Mesothelial cell of epicardium (in vitro differentiated cells): ENCODE data around the gene TMEM169. TPM values are rescaled to one million over a fixed set of nuclear protein-coding genes. Genes with fewer than 3 reads are reported as not detected.

Experiments used
- DNase-seq, 2 experiments: peaks; one replicate each; pipeline ENCODE4 v3.0.0; 2021; ENCODE audit warnings: low spot score in 2 of 2; ENCODE audit not compliant: unreplicated experiment in 2 of 2
- H3K27ac Mint-ChIP-seq: 2 replicates; pipeline ENCODE4 v1.8.0; 2021; ENCODE audit warnings: mixed read lengths
- H3K27me3 Mint-ChIP-seq: 2 replicates; pipeline ENCODE4 v1.8.0; 2021; ENCODE audit warnings: low read depth, mixed read lengths
- H3K36me3 Mint-ChIP-seq: 2 replicates; pipeline ENCODE4 v1.8.0; 2021; ENCODE audit warnings: mixed read lengths
- H3K4me1 Mint-ChIP-seq: 2 replicates; pipeline ENCODE4 v1.8.0; 2021; ENCODE audit warnings: mixed read lengths
- H3K4me3 Mint-ChIP-seq: 2 replicates; pipeline ENCODE4 v1.8.0; 2021; ENCODE audit warnings: mild to moderate bottlenecking, moderate library complexity, mixed read lengths
- H3K9me3 Mint-ChIP-seq: 2 replicates; pipeline ENCODE4 v1.8.0; 2021; ENCODE audit warnings: mixed read lengths
- total RNA-seq: library from RNA; stranded (reverse); gene quantifications from 3 replicates; pipeline ENCODE4 v1.2.1, GENCODE V29; 2021
- TF ChIP-seq, protein P1 (sequence below): fragments of 200-600 bp; sonication (generic); IDR thresholded peaks from one replicate; pipeline ENCODE4 v1.5.0; 2021; ENCODE audit warnings: antibody characterized with exemption; ENCODE audit not compliant: unreplicated experiment

The TMEM169 gene
- total RNA-seq, 1 donor from 2014 or later, result 0.78 TPM

DNA sequence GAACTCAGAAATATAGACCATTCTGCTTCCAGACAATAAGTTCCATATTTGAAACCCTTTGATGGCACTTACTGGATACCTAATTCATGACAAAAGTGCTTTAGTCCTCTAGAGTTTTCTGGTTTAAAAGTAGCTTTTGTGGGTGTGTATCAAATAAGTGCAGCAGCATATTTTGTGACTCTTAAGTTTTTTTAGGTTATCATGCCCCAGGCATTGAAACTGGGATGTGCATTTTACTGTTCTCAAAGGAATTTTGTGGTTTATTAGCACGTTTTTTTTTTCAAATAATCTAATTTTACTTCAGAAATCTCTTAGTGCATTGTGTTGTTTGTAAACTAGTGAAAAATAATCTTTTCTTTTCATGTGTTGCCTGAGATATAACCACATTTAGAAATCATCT lies 28.9 kb downstream of the TMEM169 start:
- TF ChIP-seq, protein P1, sequence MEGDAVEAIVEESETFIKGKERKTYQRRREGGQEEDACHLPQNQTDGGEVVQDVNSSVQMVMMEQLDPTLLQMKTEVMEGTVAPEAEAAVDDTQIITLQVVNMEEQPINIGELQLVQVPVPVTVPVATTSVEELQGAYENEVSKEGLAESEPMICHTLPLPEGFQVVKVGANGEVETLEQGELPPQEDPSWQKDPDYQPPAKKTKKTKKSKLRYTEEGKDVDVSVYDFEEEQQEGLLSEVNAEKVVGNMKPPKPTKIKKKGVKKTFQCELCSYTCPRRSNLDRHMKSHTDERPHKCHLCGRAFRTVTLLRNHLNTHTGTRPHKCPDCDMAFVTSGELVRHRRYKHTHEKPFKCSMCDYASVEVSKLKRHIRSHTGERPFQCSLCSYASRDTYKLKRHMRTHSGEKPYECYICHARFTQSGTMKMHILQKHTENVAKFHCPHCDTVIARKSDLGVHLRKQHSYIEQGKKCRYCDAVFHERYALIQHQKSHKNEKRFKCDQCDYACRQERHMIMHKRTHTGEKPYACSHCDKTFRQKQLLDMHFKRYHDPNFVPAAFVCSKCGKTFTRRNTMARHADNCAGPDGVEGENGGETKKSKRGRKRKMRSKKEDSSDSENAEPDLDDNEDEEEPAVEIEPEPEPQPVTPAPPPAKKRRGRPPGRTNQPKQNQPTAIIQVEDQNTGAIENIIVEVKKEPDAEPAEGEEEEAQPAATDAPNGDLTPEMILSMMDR, result no peak
- DNase-seq, result no peak
- peak overlapping the region; percentile 100 for H3K4me3 Mint-ChIP-seq
- peaks cover 17% of the 10 kb centered on the region for H3K36me3 Mint-ChIP-seq
- no peaks in the 10 kb centered on the region for H3K9me3 Mint-ChIP-seq
- no peaks in the 10 kb centered on the region for H3K27me3 Mint-ChIP-seq
- peaks cover 51% of the 10 kb centered on the region for H3K4me1 Mint-ChIP-seq
- H3K27ac Mint-ChIP-seq, result peak overlapping the region; percentile 100

DNA sequence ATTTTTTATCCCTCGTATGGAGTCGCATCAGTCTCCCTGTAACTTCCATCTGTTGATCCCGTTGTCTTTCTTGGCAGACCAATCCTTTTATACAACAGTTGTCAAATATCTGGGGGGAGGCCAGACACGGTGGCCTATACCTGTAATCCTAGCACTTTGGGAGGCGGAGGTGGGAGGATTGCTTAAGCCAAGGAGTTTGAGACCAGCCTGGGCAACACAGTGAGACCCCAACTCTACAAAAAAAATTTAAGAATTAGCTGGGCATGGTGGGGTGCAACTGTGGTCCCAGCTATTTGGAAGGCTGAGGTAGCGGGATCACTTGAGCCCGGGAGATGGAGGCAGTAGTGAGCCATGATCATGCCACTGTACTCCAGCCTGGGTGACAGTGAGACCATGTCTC lies 29.4 kb downstream of the TMEM169 start:
- Mint-ChIP-seq H3K4me1 (peaks cover 54% of the 10 kb centered on the region), H3K4me3 (peak overlapping the region; percentile 100), H3K36me3 (peaks cover 17% of the 10 kb centered on the region), H3K27me3 (no peaks in the 10 kb centered on the region), H3K27ac (peak overlapping the region; percentile 100), H3K9me3 (no peaks in the 10 kb centered on the region)
- TF ChIP-seq, protein P1, result no peak
- no peak for DNase-seq

DNA sequence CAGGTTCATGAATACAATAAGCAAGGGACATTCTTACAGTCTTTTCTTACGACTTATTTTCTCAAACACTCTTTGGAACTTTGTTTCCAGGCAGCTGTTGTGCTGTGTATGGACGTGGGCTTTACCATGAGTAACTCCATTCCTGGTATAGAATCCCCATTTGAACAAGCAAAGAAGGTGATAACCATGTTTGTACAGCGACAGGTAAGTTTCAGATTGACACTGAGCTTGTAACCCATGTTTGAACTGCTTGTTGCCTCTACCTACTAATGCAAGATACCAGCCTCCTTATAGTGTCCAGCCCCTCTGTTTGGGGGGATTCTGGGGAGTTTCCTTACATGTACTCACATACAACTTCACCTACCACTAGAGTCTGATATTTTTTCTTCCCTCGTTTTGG lies 31.2 kb downstream of the TMEM169 start:
- H3K4me3 Mint-ChIP-seq, result no peak overlapping the region
- TF ChIP-seq, protein P1, result no peak
- peaks cover 33% of the 10 kb centered on the region for H3K36me3 Mint-ChIP-seq
- DNase-seq, result no peak
- H3K9me3 Mint-ChIP-seq, result no peaks in the 10 kb centered on the region
- no peaks in the 10 kb centered on the region for H3K27me3 Mint-ChIP-seq
- H3K4me1 Mint-ChIP-seq, result peaks cover 61% of the 10 kb centered on the region
- peak overlapping the region; percentile 55 for H3K27ac Mint-ChIP-seq

DNA sequence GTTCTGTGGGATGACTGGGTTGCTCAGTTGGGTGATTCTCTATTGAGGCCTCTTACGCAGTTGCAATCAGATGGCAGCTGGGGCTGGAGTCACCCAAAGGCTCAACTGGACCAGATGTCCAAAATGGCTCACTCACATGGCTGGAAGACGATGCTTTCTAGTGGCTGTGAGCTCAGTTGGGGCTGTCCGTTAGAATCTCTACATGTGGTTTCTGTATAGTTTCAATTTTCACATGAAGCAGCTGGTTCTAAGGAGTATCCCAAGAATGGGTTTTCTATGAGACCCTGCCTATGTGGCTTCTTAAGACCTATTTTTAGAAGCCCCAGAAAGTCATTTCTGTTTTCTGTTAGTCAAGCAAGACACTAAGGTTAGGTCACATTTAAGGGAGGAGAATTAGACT lies 31.9 kb downstream of the TMEM169 start:
- peak overlapping the region; percentile 55 for H3K27ac Mint-ChIP-seq
- H3K4me1 Mint-ChIP-seq, result peaks cover 55% of the 10 kb centered on the region
- peaks cover 38% of the 10 kb centered on the region for H3K36me3 Mint-ChIP-seq
- H3K9me3 Mint-ChIP-seq, result no peaks in the 10 kb centered on the region
- no peak overlapping the region for H3K4me3 Mint-ChIP-seq
- H3K27me3 Mint-ChIP-seq, result no peaks in the 10 kb centered on the region
- no peak for DNase-seq
- TF ChIP-seq, protein P1, result no peak

DNA sequence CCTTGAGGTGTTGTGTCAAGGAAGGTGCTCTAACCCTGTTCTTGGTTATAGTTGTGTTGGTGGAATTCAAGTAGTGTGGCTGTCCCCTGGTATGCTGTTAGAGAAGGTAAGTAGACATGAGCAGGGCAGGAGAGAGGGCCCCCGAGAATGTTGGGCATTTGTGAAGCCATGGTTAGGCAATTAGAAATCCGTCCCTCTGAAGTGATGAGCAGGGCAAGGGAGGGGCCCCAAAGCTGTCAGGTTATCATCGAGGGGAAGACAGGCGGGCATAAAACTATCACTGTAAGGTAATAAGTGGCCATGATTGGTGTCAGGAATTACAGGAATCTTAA lies 32.6 kb downstream of the TMEM169 start:
- Mint-ChIP-seq H3K36me3 (peaks cover 43% of the 10 kb centered on the region), H3K27ac (peak overlapping the region; percentile 99), H3K4me3 (peak overlapping the region; percentile 80), H3K4me1 (peaks cover 53% of the 10 kb centered on the region), H3K27me3 (no peaks in the 10 kb centered on the region), H3K9me3 (no peaks in the 10 kb centered on the region)
- DNase-seq, result no peak
- TF ChIP-seq, protein P1, result no peak
